B cell (primary cell): Measurements from ENCODE around the gene SOX13. TPM values are rescaled to one million over a fixed set of nuclear protein-coding genes. Genes with fewer than 3 reads are reported as not detected.

Experiments
- ATAC-seq: fragments of 200-7000 bp; cut with Tn5 transposase; one replicate; pipeline ENCODE4 v1.10.0; 2021; ENCODE audit warnings: low read depth, mild to moderate bottlenecking, moderate number of reproducible peaks, moderate library complexity
- CTCF ChIA-PET: fragments of 350-600 bp; sonication (Branson Sonifier 250); formaldehyde crosslinking; loops from one replicate; lab custom pipeline; 2021; ENCODE audit warnings: antibody characterized with exemption, inconsistent platforms; lab: Charles Lee
- POLR2A ChIA-PET: fragments of 350-600 bp; sonication (Branson Sonifier 250); formaldehyde crosslinking; loops from one replicate; lab custom pipeline; 2021; ENCODE audit warnings: antibody characterized with exemption; lab: Charles Lee
- DNase-seq: peaks from one replicate; pipeline ENCODE4 v3.0.0; 2013
- H2AFZ ChIP-seq: 2 replicates; pipeline ENCODE4 v1.6.1; 2012; ENCODE audit warnings: mild to moderate bottlenecking, low read depth, low read length; ENCODE audit not compliant: insufficient read depth, poor library complexity, severe bottlenecking
- H3K27ac ChIP-seq, 2 donors: 1 replicate in 1 of 2; 2 replicates in 1 of 2; pipeline ENCODE4 v1.5.1; 2012 to 2013; ENCODE audit warnings: low read length in 2 of 2, mild to moderate bottlenecking in 2 of 2, moderate library complexity in 1 of 2
- H3K27me3 ChIP-seq, 4 experiments: fragments of 200-600 bp in 1 of 4; sonication (generic) in 1 of 4; replicated peaks in 1 of 4; 1 replicate in 2 of 4; 2 replicates in 2 of 4; pipeline versions ENCODE4 v1.6.1 to v1.7.0; 2013 to 2016; ENCODE audit warnings: low read length in 3 of 4, mild to moderate bottlenecking in 2 of 4, mixed read lengths in 1 of 4, moderate library complexity in 1 of 4; ENCODE audit not compliant: insufficient read depth in 4 of 4, control insufficient read depth in 3 of 4; ENCODE audit errors: control extremely low read depth in 1 of 4
- H3K36me3 ChIP-seq, 2 experiments: replicated peaks in 1 of 2; 1 replicate in 1 of 2; 2 replicates in 1 of 2; pipeline versions ENCODE4 v1.6.1 to v1.7.1; 2013; ENCODE audit warnings: low read length in 1 of 2; ENCODE audit not compliant: insufficient read depth in 2 of 2, control insufficient read depth in 1 of 2; ENCODE audit errors: control extremely low read depth in 1 of 2, extremely low read depth in 1 of 2
- H3K4me1 ChIP-seq, 2 donors: fragments of 200-600 bp in 1 of 2; sonication (generic) in 1 of 2; 1 replicate in 1 of 2; 2 replicates in 1 of 2; pipeline versions ENCODE4 v1.5.1 to v1.6.1; 2013 to 2017; ENCODE audit warnings: low read length in 2 of 2; ENCODE audit not compliant: control insufficient read depth in 2 of 2, insufficient read depth in 2 of 2
- H3K4me2 ChIP-seq: replicated peaks from 2 replicates; pipeline ENCODE3; 2012; ENCODE audit warnings: mild to moderate bottlenecking, low read depth, low read length; ENCODE audit not compliant: poor library complexity, severe bottlenecking
- H3K4me3 ChIP-seq, 5 experiments: fragments of 200-600 bp in 1 of 5; sonication (generic) in 1 of 5; 1 replicate in 3 of 5; 2 replicates in 2 of 5; pipeline versions ENCODE4 v1.5.1 to v1.7.0; 2011 to 2016; ENCODE audit warnings: low read length in 4 of 5, mild to moderate bottlenecking in 4 of 5, low read depth in 2 of 5, control low read depth in 1 of 5, moderate library complexity in 1 of 5; ENCODE audit not compliant: insufficient read depth in 1 of 5; ENCODE audit errors: control extremely low read depth in 1 of 5, extremely low read depth in 1 of 5
- H3K79me2 ChIP-seq: fragments of 200-600 bp; sonication (generic); one replicate; pipeline ENCODE4 v1.6.0; 2016; ENCODE audit warnings: low read length; ENCODE audit not compliant: control insufficient read depth, insufficient read depth
- H3K9ac ChIP-seq: fragments of 200-600 bp; sonication (generic); 2 replicates; pipeline ENCODE4 v1.6.1; 2017; ENCODE audit warnings: mild to moderate bottlenecking, low read length, moderate library complexity
- H3K9me3 ChIP-seq, 3 donors: one replicate each; pipeline versions ENCODE4 v1.6.1 to v1.7.1; 2013; ENCODE audit warnings: low read length in 2 of 3; ENCODE audit not compliant: control insufficient read depth in 2 of 3, insufficient read depth in 1 of 3; ENCODE audit errors: control extremely low read depth in 1 of 3
- H4K20me1 ChIP-seq: 2 replicates; pipeline ENCODE4 v1.6.0; 2012; ENCODE audit warnings: mild to moderate bottlenecking, low read length; ENCODE audit not compliant: insufficient read depth, control insufficient read depth, poor library complexity, severe bottlenecking
- H3K27ac Mint-ChIP-seq: one replicate; pipeline ENCODE4 v1.8.0; 2021; ENCODE audit warnings: mixed read lengths
- H3K27me3 Mint-ChIP-seq: one replicate; pipeline ENCODE4 v1.8.0; 2021; ENCODE audit warnings: mixed read lengths
- H3K4me1 Mint-ChIP-seq: one replicate; pipeline ENCODE4 v1.8.0; 2021; ENCODE audit warnings: mixed read lengths
- H3K4me3 Mint-ChIP-seq: one replicate; pipeline ENCODE4 v1.8.0; 2021; ENCODE audit warnings: mixed read lengths
- H3K9me3 Mint-ChIP-seq: one replicate; pipeline ENCODE4 v1.8.0; 2022; ENCODE audit warnings: mixed read lengths; ENCODE audit not compliant: insufficient read depth
- CTCF ChIP-seq: fragments of 200-600 bp; IDR thresholded peaks from one replicate; pipeline ENCODE4 v1.8.0; 2022; ENCODE audit warnings: antibody characterized with exemption, mild to moderate bottlenecking
- EZH2 ChIP-seq: IDR thresholded peaks from 2 replicates; pipeline ENCODE4 v1.6.1; 2012; ENCODE audit warnings: borderline replicate concordance, low read depth, mild to moderate bottlenecking, moderate library complexity, low read length; ENCODE audit not compliant: insufficient read depth, poor library complexity, severe bottlenecking
- WGBS: methylation state at CpG from one replicate; pipeline ENCODE4 v1.1.5; 2013; ENCODE audit warnings: missing lambda C conversion rate; ENCODE audit not compliant: insufficient coverage; 5-methylcytosine and 5-hydroxymethylcytosine counted together
- intact Hi-C: fragments of 100-400 bp; cut with micrococcal nuclease; formaldehyde crosslinking; loops from one replicate; pipeline ENCODE4 v1.10.0; 2022
- polyA plus RNA-seq: library from polyadenylated mRNA; depleted of rRNA; stranded (reverse); fragments of >200 nt; gene quantifications from 2 replicates; pipeline ENCODE4 v1.2.3, GENCODE V29; 2012
- total RNA-seq, 2 donors: library from RNA; stranded (reverse); fragments of 120-200 nt in 1 of 2; gene quantifications; 1 replicate in 1 of 2; 2 replicates in 1 of 2; pipeline versions ENCODE4 v1.2.3 to v1.2.4, GENCODE V29; 2013 to 2022

Gene SOX13
- total and polyA plus RNA-seq, 2 donors (not counting 1 experiment from before 2014, with no cell fraction given) = 0.15 to 1.3 TPM

GRCh38 chr1:204069887-204070286, 3.0 kb upstream of the SOX13 start:
- DNase-seq = no peak
- Histone ChIP-seq H2AFZ (no peak overlapping the region), H3K36me3 (no peaks in the 10 kb centered on the region), H3K27me3 (peaks cover 0 to 36% (median 11%) of the 10 kb centered on the region in 4 experiments), H3K4me1 (peaks cover 14% of the 10 kb centered on the region in 2 donors), H3K4me3 (no peak overlapping the region), H3K79me2 (no peaks in the 10 kb centered on the region), H3K9ac (no peak overlapping the region), H3K4me2 (no peak overlapping the region), H3K27ac (no peak overlapping the region), H4K20me1 (no peaks in the 10 kb centered on the region), H3K9me3 (peaks cover 0 to 9% (median 0%) of the 10 kb centered on the region in 3 donors)
- Mint-ChIP-seq H3K27ac (no peak overlapping the region), H3K27me3 (peaks cover 54% of the 10 kb centered on the region), H3K9me3 (peaks cover 3% of the 10 kb centered on the region), H3K4me3 (no peak overlapping the region), H3K4me1 (peaks cover 21% of the 10 kb centered on the region)
- intact Hi-C loops = no loop called here
- ATAC-seq = no peak
- TF ChIP-seq EZH2 (no peak), CTCF (no peak)
- WGBS = 100% methylated on average over 1 of the region's 1 CpG
- ChIA-PET CTCF (no interaction called here), POLR2A (no interaction called here)

- Histone ChIP-seq H3K36me3 (no peaks in the 10 kb centered on the region), H2AFZ (no peak overlapping the region), H3K79me2 (no peaks in the 10 kb centered on the region), H3K4me3 (no peak overlapping the region), H4K20me1 (no peaks in the 10 kb centered on the region), H3K9me3 (peaks cover 0 to 9% (median 0%) of the 10 kb centered on the region in 3 donors), H3K27me3 (peaks cover 0 to 46% (median 18%) of the 10 kb centered on the region in 4 experiments), H3K9ac (no peak overlapping the region), H3K27ac (no peak overlapping the region), H3K4me1 (peaks cover 19 to 21% of the 10 kb centered on the region in 2 donors), H3K4me2 (no peak overlapping the region)
- intact Hi-C loops = no loop called here
- ATAC-seq (no peak), DNase-seq (no peak)
- H3K27ac Mint-ChIP-seq = no peak overlapping the region
- TF ChIP-seq EZH2 = no peak
- TF ChIP-seq CTCF = no peak
- peaks cover 3% of the 10 kb centered on the region for H3K9me3 Mint-ChIP-seq
- ChIA-PET CTCF (no interaction called here), POLR2A (no interaction called here)
- no peak overlapping the region for H3K4me3 Mint-ChIP-seq
- WGBS = 78% methylated on average over 6 of the region's 6 CpGs
- peaks cover 27% of the 10 kb centered on the region for H3K4me1 Mint-ChIP-seq
- H3K27me3 Mint-ChIP-seq = peaks cover 63% of the 10 kb centered on the region
Observed at GRCh38 chr1:204070895-204071294, 2.0 kb upstream of the SOX13 start.
